ENCODE results near the gene COMMD4.
"Not testable (repeated sequence)": the region's sequence is repeated elsewhere in the genome, so short reads cannot be mapped to it uniquely, and the experiment has no call there.

COMMD4 gene

DNA sequence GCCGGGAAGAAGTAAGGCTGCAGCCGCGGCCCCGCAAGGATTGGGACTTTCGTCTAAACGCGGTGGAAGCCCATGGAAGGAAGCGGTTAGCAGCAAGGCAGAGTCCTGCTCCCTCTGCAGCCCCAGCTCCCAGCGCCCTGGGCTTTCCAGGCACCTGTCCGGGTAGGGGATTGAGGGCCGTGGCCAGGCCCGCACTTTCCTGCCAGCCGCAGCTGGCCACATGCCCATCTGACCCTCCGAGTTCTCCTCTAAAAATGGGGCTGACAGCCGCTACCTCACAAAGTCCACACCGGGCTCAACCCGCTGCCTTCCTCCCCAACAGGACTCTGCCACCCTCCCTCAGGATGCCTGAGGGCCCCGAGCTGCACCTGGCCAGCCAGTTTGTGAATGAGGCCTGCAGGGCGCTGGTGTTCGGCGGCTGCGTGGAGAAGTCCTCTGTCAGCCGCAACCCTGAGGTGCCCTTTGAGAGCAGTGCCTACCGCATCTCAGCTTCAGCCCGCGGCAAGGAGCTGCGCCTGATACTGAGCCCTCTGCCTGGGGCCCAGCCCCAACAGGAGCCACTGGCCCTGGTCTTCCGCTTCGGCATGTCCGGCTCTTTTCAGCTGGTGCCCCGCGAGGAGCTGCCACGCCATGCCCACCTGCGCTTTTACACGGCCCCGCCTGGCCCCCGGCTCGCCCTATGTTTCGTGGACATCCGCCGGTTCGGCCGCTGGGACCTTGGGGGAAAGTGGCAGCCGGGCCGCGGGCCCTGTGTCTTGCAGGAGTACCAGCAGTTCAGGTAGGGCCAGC lies 12.9 kb downstream of the COMMD4 start:
- no peak for DNase-seq (ENCODE audit: low read depth)
- peak overlapping the region; percentile 71 for H3K4me3 ChIP-seq (ENCODE audit: low read depth, low read length)
- TF ChIP-seq, protein P1, sequence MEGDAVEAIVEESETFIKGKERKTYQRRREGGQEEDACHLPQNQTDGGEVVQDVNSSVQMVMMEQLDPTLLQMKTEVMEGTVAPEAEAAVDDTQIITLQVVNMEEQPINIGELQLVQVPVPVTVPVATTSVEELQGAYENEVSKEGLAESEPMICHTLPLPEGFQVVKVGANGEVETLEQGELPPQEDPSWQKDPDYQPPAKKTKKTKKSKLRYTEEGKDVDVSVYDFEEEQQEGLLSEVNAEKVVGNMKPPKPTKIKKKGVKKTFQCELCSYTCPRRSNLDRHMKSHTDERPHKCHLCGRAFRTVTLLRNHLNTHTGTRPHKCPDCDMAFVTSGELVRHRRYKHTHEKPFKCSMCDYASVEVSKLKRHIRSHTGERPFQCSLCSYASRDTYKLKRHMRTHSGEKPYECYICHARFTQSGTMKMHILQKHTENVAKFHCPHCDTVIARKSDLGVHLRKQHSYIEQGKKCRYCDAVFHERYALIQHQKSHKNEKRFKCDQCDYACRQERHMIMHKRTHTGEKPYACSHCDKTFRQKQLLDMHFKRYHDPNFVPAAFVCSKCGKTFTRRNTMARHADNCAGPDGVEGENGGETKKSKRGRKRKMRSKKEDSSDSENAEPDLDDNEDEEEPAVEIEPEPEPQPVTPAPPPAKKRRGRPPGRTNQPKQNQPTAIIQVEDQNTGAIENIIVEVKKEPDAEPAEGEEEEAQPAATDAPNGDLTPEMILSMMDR (conservative IDR thresholded peaks at IDR 0.05; ENCODE audit: low read depth, low read length): no peak

- not testable (repeated sequence) for DNase-seq (ENCODE audit: low read depth); H3K4me3 ChIP-seq (ENCODE audit: low read depth, low read length)
Measured at GRCh38 chr15:75349351-75349669, 13.4 kb downstream of the COMMD4 start.

GRCh38 chr15:75349851-75350588 lies 14.2 kb downstream of the COMMD4 start:
- H3K4me3 ChIP-seq (ENCODE audit: low read depth, low read length): no peak overlapping the region
- TF ChIP-seq, protein P1 (conservative IDR thresholded peaks at IDR 0.05; ENCODE audit: low read depth, low read length): no peak
- DNase-seq (ENCODE audit: low read depth): no peak

DNA sequence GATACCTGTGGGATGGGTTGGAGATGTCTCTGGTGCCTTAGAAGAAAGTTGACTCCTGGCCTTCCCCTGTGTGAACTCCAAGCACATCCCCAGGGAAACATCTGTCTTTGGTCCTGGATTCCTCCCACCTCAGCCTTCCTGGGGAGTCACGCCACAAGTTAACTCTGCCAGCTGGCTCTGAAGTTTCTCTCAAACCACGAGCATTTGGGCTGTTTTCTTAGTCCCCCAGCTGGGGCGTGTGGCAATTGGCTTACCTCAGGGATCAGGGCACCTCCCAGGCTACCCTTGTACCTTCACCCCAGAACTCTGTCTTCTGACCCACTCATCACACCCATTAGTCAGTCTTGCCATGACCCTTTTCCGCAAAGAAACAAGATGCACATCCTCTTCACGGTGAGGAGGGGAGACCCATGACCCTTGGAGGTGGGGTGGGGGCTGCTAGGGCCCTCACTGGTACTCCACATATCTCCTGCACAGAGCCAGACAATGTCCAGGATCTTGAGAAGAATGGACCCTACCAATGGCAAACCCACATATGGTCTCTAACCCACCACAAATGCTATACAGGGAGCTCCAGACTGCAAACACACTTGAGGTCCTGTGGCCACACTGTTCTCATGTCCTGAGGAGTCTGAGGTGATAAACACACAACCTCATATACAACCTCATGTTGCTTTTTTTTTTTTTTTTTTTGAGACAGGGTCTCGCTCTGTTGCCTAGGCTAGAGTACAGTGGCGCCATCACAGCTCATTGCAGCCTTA lies 14.9 kb downstream of the COMMD4 start:
- no peak overlapping the region for H3K4me3 ChIP-seq (ENCODE audit: low read depth, low read length)
- TF ChIP-seq, protein P1 (conservative IDR thresholded peaks at IDR 0.05; ENCODE audit: low read depth, low read length): no peak
- DNase-seq (ENCODE audit: low read depth): no peak

- TF ChIP-seq, protein P1 (conservative IDR thresholded peaks at IDR 0.05; ENCODE audit: low read depth, low read length): no peak
- DNase-seq (ENCODE audit: low read depth): no peak
- H3K4me3 ChIP-seq (ENCODE audit: low read depth, low read length): no peak overlapping the region
Measured at GRCh38 chr15:75352186-75353080, 16.6 kb downstream of the COMMD4 start.

- DNase-seq (ENCODE audit: low read depth): no peak
- TF ChIP-seq, protein P1 (conservative IDR thresholded peaks at IDR 0.05; ENCODE audit: low read depth, low read length): no peak
- H3K4me3 ChIP-seq (ENCODE audit: low read depth, low read length): no peak overlapping the region
Measured at GRCh38 chr15:75353604-75354003, 17.7 kb downstream of the COMMD4 start.

Measured in choroid plexus epithelial cell (primary cell).